Nephron progenitor cell (in vitro differentiated cells): ENCODE data around the gene NSRP1.

Experiments used
- DNase-seq: peaks from one replicate; pipeline ENCODE4 v3.0.0; 2021
- H3K27ac Mint-ChIP-seq: 2 replicates; pipeline ENCODE4 v1.8.0; 2021; ENCODE audit warnings: mild to moderate bottlenecking, moderate library complexity, mixed read lengths
- H3K27me3 Mint-ChIP-seq: 2 replicates; pipeline ENCODE4 v1.8.0; 2021; ENCODE audit warnings: mild to moderate bottlenecking, low read depth, mixed read lengths; ENCODE audit not compliant: poor library complexity
- H3K36me3 Mint-ChIP-seq: 2 replicates; pipeline ENCODE4 v1.8.0; 2021; ENCODE audit warnings: low read depth, mixed read lengths
- H3K4me1 Mint-ChIP-seq: 2 replicates; pipeline ENCODE4 v1.8.0; 2021; ENCODE audit warnings: mixed read lengths
- H3K4me3 Mint-ChIP-seq: 2 replicates; pipeline ENCODE4 v1.8.0; 2021; ENCODE audit warnings: mild to moderate bottlenecking, moderate library complexity, mixed read lengths
- H3K9me3 Mint-ChIP-seq: 2 replicates; pipeline ENCODE4 v1.8.0; 2021; ENCODE audit warnings: mild to moderate bottlenecking, moderate library complexity, mixed read lengths
- TF ChIP-seq, protein P1 (sequence below): fragments of 200-600 bp; sonication (generic); IDR thresholded peaks from 2 replicates; pipeline ENCODE4 v1.5.0; 2021; ENCODE audit warnings: antibody characterized with exemption

NSRP1 gene

DNA sequence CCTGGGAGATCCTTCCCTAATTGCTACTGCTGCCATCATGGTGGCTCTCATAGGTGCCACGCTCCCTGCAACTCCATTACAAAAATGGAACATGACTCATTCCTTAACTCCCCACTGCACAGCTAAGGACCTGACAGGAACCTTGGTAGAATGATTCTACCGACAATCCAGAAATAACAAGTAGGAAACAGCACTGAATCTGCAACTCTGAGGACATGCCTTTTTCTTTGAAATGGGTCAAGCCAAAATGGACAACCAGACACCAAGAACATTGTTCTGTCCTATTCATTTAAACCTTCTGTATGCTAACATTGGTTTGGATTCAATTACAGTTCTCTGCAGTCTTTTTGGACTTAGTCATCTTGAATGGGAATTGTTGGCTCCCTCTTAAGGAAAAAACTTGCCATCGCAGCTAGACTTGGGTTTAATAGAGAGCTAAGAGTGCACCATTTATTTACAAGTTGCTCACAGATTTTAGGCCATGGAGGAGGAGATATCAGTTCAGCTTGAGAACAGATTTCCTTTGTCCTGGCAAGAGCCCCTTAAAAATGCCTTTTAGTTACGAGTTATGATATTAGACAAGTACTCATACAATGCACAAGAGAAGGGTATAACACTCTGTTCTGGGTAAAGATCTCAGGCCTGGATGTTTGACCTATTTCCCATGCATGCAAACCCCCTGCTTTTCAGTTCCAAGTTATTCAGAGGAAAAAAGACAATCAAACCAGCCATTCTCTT is 20.9 kb upstream of the NSRP1 start:
- H3K9me3 Mint-ChIP-seq, result no peaks in the 10 kb centered on the region
- peaks cover 8% of the 10 kb centered on the region for H3K27me3 Mint-ChIP-seq
- no peak overlapping the region for H3K4me3 Mint-ChIP-seq
- H3K36me3 Mint-ChIP-seq, result no peaks in the 10 kb centered on the region
- TF ChIP-seq, protein P1, sequence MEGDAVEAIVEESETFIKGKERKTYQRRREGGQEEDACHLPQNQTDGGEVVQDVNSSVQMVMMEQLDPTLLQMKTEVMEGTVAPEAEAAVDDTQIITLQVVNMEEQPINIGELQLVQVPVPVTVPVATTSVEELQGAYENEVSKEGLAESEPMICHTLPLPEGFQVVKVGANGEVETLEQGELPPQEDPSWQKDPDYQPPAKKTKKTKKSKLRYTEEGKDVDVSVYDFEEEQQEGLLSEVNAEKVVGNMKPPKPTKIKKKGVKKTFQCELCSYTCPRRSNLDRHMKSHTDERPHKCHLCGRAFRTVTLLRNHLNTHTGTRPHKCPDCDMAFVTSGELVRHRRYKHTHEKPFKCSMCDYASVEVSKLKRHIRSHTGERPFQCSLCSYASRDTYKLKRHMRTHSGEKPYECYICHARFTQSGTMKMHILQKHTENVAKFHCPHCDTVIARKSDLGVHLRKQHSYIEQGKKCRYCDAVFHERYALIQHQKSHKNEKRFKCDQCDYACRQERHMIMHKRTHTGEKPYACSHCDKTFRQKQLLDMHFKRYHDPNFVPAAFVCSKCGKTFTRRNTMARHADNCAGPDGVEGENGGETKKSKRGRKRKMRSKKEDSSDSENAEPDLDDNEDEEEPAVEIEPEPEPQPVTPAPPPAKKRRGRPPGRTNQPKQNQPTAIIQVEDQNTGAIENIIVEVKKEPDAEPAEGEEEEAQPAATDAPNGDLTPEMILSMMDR, result peak; percentile 55
- DNase-seq, result peak; percentile 24
- no peak overlapping the region for H3K27ac Mint-ChIP-seq
- peaks cover 6% of the 10 kb centered on the region for H3K4me1 Mint-ChIP-seq

DNA sequence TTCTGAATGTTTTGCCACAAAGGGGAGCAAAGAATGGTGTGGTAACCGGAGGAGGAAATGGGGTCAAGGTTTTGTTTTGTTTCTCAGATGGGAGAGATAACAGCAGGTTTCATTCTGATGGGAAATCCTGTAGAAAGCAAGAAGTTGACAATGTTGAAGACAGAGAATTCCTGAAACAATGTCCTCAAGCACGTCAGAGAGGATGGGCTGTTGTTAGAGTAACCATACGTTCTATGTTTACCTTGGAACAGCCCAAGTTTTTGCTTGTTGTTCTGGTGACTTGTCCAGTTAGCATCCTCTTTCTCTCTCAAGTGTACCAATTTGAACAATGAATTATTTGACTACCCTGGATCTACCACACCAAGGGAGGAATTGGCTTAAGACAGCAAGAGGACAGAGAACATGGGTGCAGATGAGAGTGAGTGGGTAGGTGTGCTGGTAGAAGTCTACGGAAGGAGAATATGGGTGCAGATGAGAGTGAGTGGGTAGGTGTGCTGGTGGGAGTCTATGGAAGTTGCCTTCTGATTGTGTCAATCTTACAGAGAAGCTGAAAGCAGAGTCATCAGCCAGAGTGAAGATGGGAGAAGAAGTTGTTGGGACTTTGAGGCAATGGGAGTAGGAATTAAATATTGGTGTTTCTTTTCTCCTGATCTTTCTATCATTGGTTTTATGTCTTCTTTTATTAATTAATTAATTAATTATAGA is 14.8 kb upstream of the NSRP1 start:
- Mint-ChIP-seq H3K27me3 (no peaks in the 10 kb centered on the region), H3K27ac (no peak overlapping the region)
- TF ChIP-seq, protein P1, result no peak

DNA sequence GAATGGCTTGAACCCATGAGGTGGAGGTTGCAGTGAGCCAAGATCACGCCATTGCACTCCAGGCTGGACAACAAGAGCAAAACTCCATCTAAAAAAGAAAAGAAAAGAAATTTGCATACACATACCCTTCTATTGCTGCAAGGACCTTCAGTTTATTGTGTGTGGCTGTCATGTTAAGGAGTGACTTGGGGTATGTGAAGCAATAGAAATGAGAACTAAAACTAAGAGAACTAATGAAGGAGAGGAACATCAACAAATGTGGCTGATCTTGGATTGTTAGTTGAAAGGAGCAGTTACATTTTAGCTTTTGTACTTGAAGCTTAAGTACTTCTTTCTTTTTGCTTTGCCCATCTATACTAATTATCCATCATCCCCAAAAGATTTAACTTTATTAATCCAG is 12.7 kb upstream of the NSRP1 start:
- no peak overlapping the region for H3K27ac Mint-ChIP-seq
- no peaks in the 10 kb centered on the region for H3K36me3 Mint-ChIP-seq
- H3K4me1 Mint-ChIP-seq, result peaks cover 6% of the 10 kb centered on the region
- H3K9me3 Mint-ChIP-seq, result no peaks in the 10 kb centered on the region
- no peak for DNase-seq
- H3K4me3 Mint-ChIP-seq, result no peak overlapping the region
- no peaks in the 10 kb centered on the region for H3K27me3 Mint-ChIP-seq
- TF ChIP-seq, protein P1, result no peak

More for the DNA sequence above, 14.8 kb upstream of the NSRP1 start:
- no peaks in the 10 kb centered on the region for H3K36me3 Mint-ChIP-seq
- peaks cover 12% of the 10 kb centered on the region for H3K4me1 Mint-ChIP-seq
- no peak overlapping the region for H3K4me3 Mint-ChIP-seq
- no peak for DNase-seq
- no peaks in the 10 kb centered on the region for H3K9me3 Mint-ChIP-seq

DNA sequence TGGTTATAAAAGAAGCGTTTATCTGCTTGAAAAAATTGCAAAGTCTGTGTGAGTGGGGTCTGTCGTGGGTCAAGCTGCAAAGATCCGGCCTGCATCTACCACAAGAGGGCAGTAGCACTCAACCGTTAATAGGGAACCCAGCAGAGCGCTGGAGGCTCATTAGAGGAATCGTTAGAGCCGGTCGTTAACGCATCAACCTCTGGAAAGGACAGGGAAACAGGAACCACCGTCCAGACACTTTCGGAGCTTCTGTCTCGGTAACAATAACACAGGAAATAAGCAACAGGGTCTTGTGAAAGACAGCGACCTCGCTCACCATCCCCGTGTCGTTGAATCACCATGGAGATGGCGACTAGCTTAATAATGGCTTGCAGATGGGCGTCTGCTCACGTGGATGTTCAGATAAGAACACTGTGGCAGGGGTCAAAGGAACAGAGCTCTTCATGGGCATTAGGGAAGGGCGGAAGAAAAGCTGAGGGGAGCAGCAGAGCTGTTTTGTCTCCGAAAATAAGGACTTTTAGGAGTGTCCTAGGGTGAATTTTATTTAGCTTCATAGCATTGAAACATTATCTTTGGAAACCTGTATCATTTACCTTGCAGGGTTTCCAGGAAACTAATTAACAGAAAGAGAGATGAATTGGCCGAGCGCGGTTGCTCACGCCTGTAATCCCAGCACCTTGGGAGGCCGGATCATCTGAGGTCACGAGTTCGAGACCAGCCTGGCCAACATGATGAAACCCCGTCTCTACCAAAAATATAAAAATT is 11.9 kb upstream of the NSRP1 start:
- H3K27ac Mint-ChIP-seq, result peak overlapping the region; percentile 92
- peaks cover 6% of the 10 kb centered on the region for H3K4me1 Mint-ChIP-seq
- H3K4me3 Mint-ChIP-seq, result peak overlapping the region; percentile 87
- DNase-seq, result peak; percentile 77
- peaks cover 3% of the 10 kb centered on the region for H3K27me3 Mint-ChIP-seq
- no peaks in the 10 kb centered on the region for H3K9me3 Mint-ChIP-seq
- TF ChIP-seq, protein P1, result peak; percentile 84
- H3K36me3 Mint-ChIP-seq, result no peaks in the 10 kb centered on the region

DNA sequence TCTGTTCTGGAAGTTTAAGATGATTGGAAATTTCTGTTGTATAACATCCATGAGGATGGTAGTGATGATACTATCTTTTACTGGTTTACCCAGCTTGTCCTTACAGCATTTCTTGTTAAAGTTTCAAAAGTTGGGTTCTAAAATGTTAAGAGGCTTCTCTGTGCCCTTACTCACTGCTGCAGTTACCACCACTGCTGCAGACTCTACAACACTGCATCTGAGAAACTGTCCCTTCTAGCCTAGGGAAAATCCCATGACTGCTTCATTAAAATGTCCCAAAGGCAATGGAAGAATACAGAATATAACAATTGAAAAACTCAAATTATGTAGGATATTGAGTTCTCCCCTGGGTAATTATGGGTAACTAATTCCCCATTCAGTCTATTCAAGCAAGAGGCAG is 3.8 kb upstream of the NSRP1 start:
- no peaks in the 10 kb centered on the region for H3K9me3 Mint-ChIP-seq
- H3K27ac Mint-ChIP-seq, result no peak overlapping the region
- no peak overlapping the region for H3K4me3 Mint-ChIP-seq
- H3K36me3 Mint-ChIP-seq, result peaks cover under 1% of the 10 kb centered on the region
- peaks cover 17% of the 10 kb centered on the region for H3K27me3 Mint-ChIP-seq
- TF ChIP-seq, protein P1, result no peak
- H3K4me1 Mint-ChIP-seq, result peaks cover 9% of the 10 kb centered on the region
- DNase-seq, result no peak
